Measurements from ENCODE around the gene ARHGEF19.

The ARHGEF19 gene

DNA sequence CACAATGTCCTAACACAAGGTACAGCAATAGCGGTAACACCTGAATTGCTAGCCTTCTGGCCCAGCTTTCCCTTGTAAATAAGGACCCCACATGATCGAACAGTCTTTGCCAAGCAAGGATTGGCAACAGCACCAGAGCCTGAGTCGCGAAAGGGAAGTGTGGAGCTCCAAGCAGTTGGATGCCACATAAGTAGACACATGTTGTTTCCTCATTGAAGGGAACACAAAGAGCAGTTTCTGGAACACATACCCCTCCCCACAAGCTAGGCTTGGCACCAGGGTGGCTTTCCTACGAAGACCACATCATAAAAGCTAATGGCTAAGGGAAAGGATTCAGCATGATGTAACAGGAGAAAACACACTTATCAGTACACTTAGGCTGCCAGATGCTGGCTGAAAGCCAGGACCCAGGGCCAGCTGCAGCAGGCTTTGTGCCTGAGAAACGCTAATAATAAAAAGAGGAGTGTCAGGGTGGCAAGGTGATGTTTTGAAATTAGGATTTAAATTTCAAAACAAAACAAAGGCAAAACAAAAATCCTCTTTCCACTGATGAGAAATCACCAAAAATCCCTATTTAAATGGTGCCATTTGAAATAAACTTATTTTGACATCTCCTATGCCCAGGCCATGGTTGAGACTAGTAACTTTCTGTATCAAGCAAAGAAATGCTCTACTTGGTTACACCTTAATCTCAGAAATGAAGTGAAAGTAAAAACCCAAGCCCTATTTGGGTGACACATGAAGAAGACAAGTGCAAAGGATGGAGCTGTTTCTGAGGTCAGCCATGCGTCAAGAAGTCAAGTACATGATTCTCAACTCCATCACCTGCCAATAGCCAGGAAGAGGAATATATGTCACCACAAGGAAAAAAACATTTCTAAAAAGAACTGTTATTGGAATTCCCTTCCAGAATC, 36.4 kb upstream of the ARHGEF19 start (continued):
- TF ChIP-seq ZBTB48 (tag by site-specific recombination; IDR thresholded peaks at IDR 0.05) (no peak; the same call in 1 of the 2 replicates), REST (tag by site-specific recombination; IDR thresholded peaks at IDR 0.05) (no peak), WT1 (tag by site-specific recombination; IDR thresholded peaks at IDR 0.05) (peak; percentile 60), PRDM10 (tag by site-specific recombination; IDR thresholded peaks at IDR 0.05) (no peak; the same call in 1 of the 2 replicates), ZNF366 (tag by site-specific recombination; conservative IDR thresholded peaks at IDR 0.05) (peak; percentile 84), SP3 (tag by site-specific recombination; IDR thresholded peaks at IDR 0.05) (no peak), ZNF623 (tag by site-specific recombination; IDR thresholded peaks at IDR 0.05) (no peak), MYNN (tag by site-specific recombination; IDR thresholded peaks at IDR 0.05; ENCODE audit: borderline replicate concordance) (no peak), ZNF121 (tag by site-specific recombination; IDR thresholded peaks at IDR 0.05) (no peak), REPIN1 (tag by site-specific recombination; IDR thresholded peaks at IDR 0.05; ENCODE audit: low read depth) (no peak), ZNF558 (tag by site-specific recombination; IDR thresholded peaks at IDR 0.05) (no peak), ZNF184 (tag by site-specific recombination; IDR thresholded peaks at IDR 0.05) (peak; percentile 97), ZNF670 (tag by site-specific recombination; IDR thresholded peaks at IDR 0.05; ENCODE audit: low read depth) (no peak), ZNF510 (tag by site-specific recombination; IDR thresholded peaks at IDR 0.05; ENCODE audit: insufficient replicate concordance) (no peak), GLIS1 (tag by site-specific recombination; IDR thresholded peaks at IDR 0.05) (peak; percentile 39; the same call in 1 of the 2 replicates), TSHZ1 (tag by site-specific recombination; IDR thresholded peaks at IDR 0.05; ENCODE audit: borderline replicate concordance) (no peak), SCRT2 (tag by site-specific recombination; IDR thresholded peaks at IDR 0.05) (no peak; the same call in 1 of the 2 replicates), ZNF214 (tag by site-specific recombination; IDR thresholded peaks at IDR 0.05; ENCODE audit: borderline replicate concordance) (no peak)
- TF ChIP-seq, protein P1, sequence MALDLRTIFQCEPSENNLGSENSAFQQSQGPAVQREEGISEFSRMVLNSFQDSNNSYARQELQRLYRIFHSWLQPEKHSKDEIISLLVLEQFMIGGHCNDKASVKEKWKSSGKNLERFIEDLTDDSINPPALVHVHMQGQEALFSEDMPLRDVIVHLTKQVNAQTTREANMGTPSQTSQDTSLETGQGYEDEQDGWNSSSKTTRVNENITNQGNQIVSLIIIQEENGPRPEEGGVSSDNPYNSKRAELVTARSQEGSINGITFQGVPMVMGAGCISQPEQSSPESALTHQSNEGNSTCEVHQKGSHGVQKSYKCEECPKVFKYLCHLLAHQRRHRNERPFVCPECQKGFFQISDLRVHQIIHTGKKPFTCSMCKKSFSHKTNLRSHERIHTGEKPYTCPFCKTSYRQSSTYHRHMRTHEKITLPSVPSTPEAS (tag by site-specific recombination; IDR thresholded peaks at IDR 0.05) = no peak
- TF ChIP-seq, protein P2, sequence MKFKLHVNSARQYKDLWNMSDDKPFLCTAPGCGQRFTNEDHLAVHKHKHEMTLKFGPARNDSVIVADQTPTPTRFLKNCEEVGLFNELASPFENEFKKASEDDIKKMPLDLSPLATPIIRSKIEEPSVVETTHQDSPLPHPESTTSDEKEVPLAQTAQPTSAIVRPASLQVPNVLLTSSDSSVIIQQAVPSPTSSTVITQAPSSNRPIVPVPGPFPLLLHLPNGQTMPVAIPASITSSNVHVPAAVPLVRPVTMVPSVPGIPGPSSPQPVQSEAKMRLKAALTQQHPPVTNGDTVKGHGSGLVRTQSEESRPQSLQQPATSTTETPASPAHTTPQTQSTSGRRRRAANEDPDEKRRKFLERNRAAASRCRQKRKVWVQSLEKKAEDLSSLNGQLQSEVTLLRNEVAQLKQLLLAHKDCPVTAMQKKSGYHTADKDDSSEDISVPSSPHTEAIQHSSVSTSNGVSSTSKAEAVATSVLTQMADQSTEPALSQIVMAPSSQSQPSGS (tag by site-specific recombination; IDR thresholded peaks at IDR 0.05; ENCODE audit: low read depth) = 0 out of 2 replicates have a peak, but pooled peaks have one; percentile 33
- TF ChIP-seq, protein P3, sequence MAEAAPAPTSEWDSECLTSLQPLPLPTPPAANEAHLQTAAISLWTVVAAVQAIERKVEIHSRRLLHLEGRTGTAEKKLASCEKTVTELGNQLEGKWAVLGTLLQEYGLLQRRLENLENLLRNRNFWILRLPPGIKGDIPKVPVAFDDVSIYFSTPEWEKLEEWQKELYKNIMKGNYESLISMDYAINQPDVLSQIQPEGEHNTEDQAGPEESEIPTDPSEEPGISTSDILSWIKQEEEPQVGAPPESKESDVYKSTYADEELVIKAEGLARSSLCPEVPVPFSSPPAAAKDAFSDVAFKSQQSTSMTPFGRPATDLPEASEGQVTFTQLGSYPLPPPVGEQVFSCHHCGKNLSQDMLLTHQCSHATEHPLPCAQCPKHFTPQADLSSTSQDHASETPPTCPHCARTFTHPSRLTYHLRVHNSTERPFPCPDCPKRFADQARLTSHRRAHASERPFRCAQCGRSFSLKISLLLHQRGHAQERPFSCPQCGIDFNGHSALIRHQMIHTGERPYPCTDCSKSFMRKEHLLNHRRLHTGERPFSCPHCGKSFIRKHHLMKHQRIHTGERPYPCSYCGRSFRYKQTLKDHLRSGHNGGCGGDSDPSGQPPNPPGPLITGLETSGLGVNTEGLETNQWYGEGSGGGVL (tag by site-specific recombination; IDR thresholded peaks at IDR 0.05) = no peak

Measured in HEK293 (cell line).